A673 (cell line): Measurements from ENCODE around the gene CHRND. TPM values are rescaled to one million over a fixed set of nuclear protein-coding genes. Genes with fewer than 3 reads are reported as not detected.
"Not testable (repeated sequence)": the region's sequence is repeated elsewhere in the genome, so short reads cannot be mapped to it uniquely, and the experiment has no call there.

ENCODE experiments used
- BruUV-seq: library from RNA; stranded (reverse); fragments of 400-500 nt; replicated peaks from 2 replicates; lab custom pipeline; 2021; lab: Mats Ljungman, UMichigan
- CTCF ChIA-PET: fragments of 300-600 bp; sonication (Branson Sonifier 250); formaldehyde crosslinking; loops from one replicate; lab custom pipeline; 2022; ENCODE audit warnings: antibody characterized with exemption; lab: Charles Lee
- POLR2A ChIA-PET: fragments of 300-600 bp; sonication (Branson Sonifier 250); formaldehyde crosslinking; loops from one replicate; lab custom pipeline; 2022; ENCODE audit warnings: antibody characterized with exemption; ENCODE audit not compliant: low non-redundant PET; lab: Charles Lee
- DNase-seq: peaks from one replicate; pipeline ENCODE4 v3.0.0-alpha.2; 2015; ENCODE audit warnings: low spot score
- H3K27ac ChIP-seq: fragments of 200-600 bp; sonication (generic); 2 replicates; pipeline ENCODE4 v1.5.1; 2016; ENCODE audit warnings: mixed run types, low read depth, mild to moderate bottlenecking, mixed read lengths, antibody characterized with exemption, low read length; ENCODE audit not compliant: poor library complexity, severe bottlenecking
- H3K27me3 ChIP-seq: fragments of 200-600 bp; sonication (generic); replicated peaks from 2 replicates; pipeline ENCODE4 v1.6.1; 2017; ENCODE audit warnings: mixed run types, low read depth, mild to moderate bottlenecking, mixed read lengths, antibody characterized with exemption, low read length; ENCODE audit not compliant: insufficient read depth, poor library complexity
- H3K36me3 ChIP-seq: fragments of 200-600 bp; sonication (generic); 2 replicates; pipeline ENCODE4 v1.6.1; 2016; ENCODE audit warnings: mixed run types, mild to moderate bottlenecking, mixed read lengths, antibody characterized with exemption, low read length; ENCODE audit not compliant: insufficient read depth, poor library complexity, severe bottlenecking
- H3K4me1 ChIP-seq: fragments of 200-600 bp; sonication (generic); 2 replicates; pipeline ENCODE4 v1.6.1; 2017; ENCODE audit warnings: mixed run types, mild to moderate bottlenecking, mixed read lengths, antibody characterized with exemption, low read length; ENCODE audit not compliant: insufficient read depth, poor library complexity, severe bottlenecking
- H3K4me3 ChIP-seq: fragments of 200-600 bp; sonication (generic); 2 replicates; pipeline ENCODE4 v1.5.1; 2016; ENCODE audit warnings: low read depth, mixed run types, mild to moderate bottlenecking, mixed read lengths, low read length; ENCODE audit not compliant: poor library complexity, severe bottlenecking
- H3K9me3 ChIP-seq: fragments of 200-600 bp; sonication (generic); 2 replicates; pipeline ENCODE4 v1.6.1; 2016; ENCODE audit warnings: mixed run types, low read depth, mild to moderate bottlenecking, mixed read lengths, antibody characterized with exemption, low read length; ENCODE audit not compliant: poor library complexity, severe bottlenecking
- CTCF ChIP-seq: fragments of 300-800, 200-600 bp; sonication (generic); conservative IDR thresholded peaks from 2 replicates; pipeline ENCODE4 v1.5.1; 2017; ENCODE audit warnings: low read depth, mild to moderate bottlenecking, antibody characterized with exemption, low read length, moderate library complexity, mixed read lengths
- EZH2 ChIP-seq: fragments of 200-600 bp; sonication (generic); IDR thresholded peaks from 2 replicates; pipeline ENCODE4 v1.6.1; 2017; ENCODE audit warnings: borderline replicate concordance, low read depth, mild to moderate bottlenecking, mixed read lengths, antibody characterized with exemption, low read length; ENCODE audit not compliant: poor library complexity, severe bottlenecking
- intact Hi-C: fragments of 100-400 bp; cut with micrococcal nuclease; formaldehyde crosslinking; loops from one replicate; pipeline ENCODE4 v1.10.0; 2022; ENCODE audit not compliant: unreplicated experiment
- total RNA-seq: library from RNA; stranded (reverse); gene quantifications from 2 replicates; pipeline ENCODE4 v1.2.3, GENCODE V29; 2021

Gene CHRND
- total RNA-seq, 1 experiment from 2014 or later = not detected

- no peak overlapping the region for H3K27ac ChIP-seq
- ChIA-PET POLR2A (no interaction called here), CTCF (no interaction called here)
- H3K27me3 ChIP-seq = no peaks in the 10 kb centered on the region
- H3K4me3 ChIP-seq = no peak overlapping the region
- H3K36me3 ChIP-seq = peaks cover 47% of the 10 kb centered on the region
- H3K9me3 ChIP-seq = no peaks in the 10 kb centered on the region
- H3K4me1 ChIP-seq = no peaks in the 10 kb centered on the region
- DNase-seq = no peak
- intact Hi-C loops = no loop called here
- TF ChIP-seq EZH2 = no peak
- no peak for TF ChIP-seq CTCF
- no TSS peak for BruUV-seq
These were observed 43.6 kb downstream of the CHRND start for GRCh38 chr2:232569541-232569940.

GRCh38 chr2:232570481-232570880, 44.5 kb downstream of the CHRND start:
- DNase-seq, H3K9me3 ChIP-seq, intact Hi-C loops, BruUV-seq, H3K27me3 ChIP-seq, H3K27ac ChIP-seq, POLR2A ChIA-PET, H3K4me3 ChIP-seq, CTCF ChIA-PET, H3K4me1 ChIP-seq: not testable (repeated sequence)
- peaks cover 39% of the 10 kb centered on the region for H3K36me3 ChIP-seq

DNA sequence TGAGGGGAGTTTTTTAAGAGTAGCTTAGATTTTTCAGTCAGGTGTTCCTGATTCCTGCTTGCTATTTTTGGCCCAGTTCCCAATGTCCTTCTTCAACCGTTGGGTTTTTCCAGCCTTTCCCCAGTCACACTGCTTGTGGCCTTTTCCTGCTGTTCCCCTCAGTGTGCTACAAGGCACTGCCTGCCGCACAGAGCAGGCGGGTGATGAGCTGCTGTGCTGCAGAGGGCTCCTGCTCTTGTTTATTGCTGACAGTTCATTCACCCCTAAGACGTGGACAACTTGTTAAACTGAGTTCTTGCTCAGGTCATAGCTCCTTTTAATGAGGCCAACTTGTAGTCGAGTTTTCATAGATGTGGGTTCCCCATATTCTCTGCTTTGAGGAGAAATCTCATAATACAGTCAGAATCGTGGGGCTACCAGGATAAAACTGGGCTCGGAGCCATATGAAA, 45.1 kb downstream of the CHRND start:
- ChIA-PET POLR2A (no interaction called here), CTCF (no interaction called here)
- intact Hi-C loops = no loop called here
- Histone ChIP-seq H3K27me3 (no peaks in the 10 kb centered on the region), H3K36me3 (peaks cover 35% of the 10 kb centered on the region), H3K4me3 (no peak overlapping the region), H3K4me1 (no peaks in the 10 kb centered on the region), H3K27ac (no peak overlapping the region), H3K9me3 (no peaks in the 10 kb centered on the region)
- TF ChIP-seq EZH2 (no peak), CTCF (no peak)
- no TSS peak for BruUV-seq
- no peak for DNase-seq

- Histone ChIP-seq H3K27me3 (no peaks in the 10 kb centered on the region), H3K4me1 (no peaks in the 10 kb centered on the region), H3K36me3 (peaks cover 15% of the 10 kb centered on the region), H3K27ac (no peak overlapping the region), H3K4me3 (no peak overlapping the region), H3K9me3 (no peaks in the 10 kb centered on the region)
- ChIA-PET CTCF (no interaction called here), POLR2A (no interaction called here)
- DNase-seq = no peak
- BruUV-seq = no TSS peak
- intact Hi-C loops = no loop called here
- TF ChIP-seq EZH2 (no peak), CTCF (no peak)
These were observed 47.1 kb downstream of the CHRND start for GRCh38 chr2:232573042-232573441.
